Mammary epithelial cell (primary cell): ENCODE results near the gene PTN.

Experiments
- CTCF ChIP-seq, 2 donors: IDR thresholded peaks in 1 of 2; conservative IDR thresholded peaks in 1 of 2; 2 replicates each; pipeline ENCODE4 v1.5.1; 2011 to 2012; ENCODE audit warnings: inconsistent platforms in 2 of 2, low read length in 2 of 2, mild to moderate bottlenecking in 2 of 2, control low read depth in 1 of 2, low read depth in 1 of 2; ENCODE audit not compliant: insufficient read depth in 1 of 2; ENCODE audit errors: extremely low read depth in 1 of 2
- EZH2 ChIP-seq: IDR thresholded peaks from 2 replicates; pipeline ENCODE4 v1.6.1; 2012; ENCODE audit warnings: low read length, inconsistent platforms, borderline replicate concordance

DNA sequence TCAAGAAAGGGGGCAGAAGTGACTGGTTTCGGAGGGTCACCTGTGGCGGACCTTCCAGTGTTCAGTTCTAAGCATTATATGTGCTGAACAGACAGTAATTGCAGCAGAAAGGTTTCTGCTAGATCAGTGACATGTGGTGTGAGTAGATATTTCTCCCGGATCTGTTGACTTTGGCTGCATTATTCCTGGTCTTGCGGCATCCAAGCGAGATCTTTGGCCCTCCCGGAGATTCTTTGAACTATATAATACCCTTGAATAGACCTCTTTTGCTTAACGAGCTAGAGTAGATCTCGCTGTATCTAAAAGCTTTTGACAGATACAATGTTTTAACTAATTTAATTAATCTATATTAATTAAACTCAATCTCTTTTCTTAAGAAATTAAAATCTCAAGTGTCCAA lies 99.8 kb downstream of the PTN start:
- TF ChIP-seq CTCF (conservative IDR thresholded peaks at IDR 0.05 in 1 of 2, IDR thresholded peaks at IDR 0.05 in 1 of 2; ENCODE audit: extremely low read depth in 1 of 2, insufficient read depth in 1 of 2, low read depth in 1 of 2, low read length in 2 of 2) (no peak), EZH2 (no peak)
